Measurements from ENCODE around the gene NFYC. TPM values are rescaled to one million over a fixed set of nuclear protein-coding genes. Genes with fewer than 3 reads are reported as not detected.

NFYC gene
- total RNA-seq, 1 donor from 2014 or later, result 62.2 TPM

DNA sequence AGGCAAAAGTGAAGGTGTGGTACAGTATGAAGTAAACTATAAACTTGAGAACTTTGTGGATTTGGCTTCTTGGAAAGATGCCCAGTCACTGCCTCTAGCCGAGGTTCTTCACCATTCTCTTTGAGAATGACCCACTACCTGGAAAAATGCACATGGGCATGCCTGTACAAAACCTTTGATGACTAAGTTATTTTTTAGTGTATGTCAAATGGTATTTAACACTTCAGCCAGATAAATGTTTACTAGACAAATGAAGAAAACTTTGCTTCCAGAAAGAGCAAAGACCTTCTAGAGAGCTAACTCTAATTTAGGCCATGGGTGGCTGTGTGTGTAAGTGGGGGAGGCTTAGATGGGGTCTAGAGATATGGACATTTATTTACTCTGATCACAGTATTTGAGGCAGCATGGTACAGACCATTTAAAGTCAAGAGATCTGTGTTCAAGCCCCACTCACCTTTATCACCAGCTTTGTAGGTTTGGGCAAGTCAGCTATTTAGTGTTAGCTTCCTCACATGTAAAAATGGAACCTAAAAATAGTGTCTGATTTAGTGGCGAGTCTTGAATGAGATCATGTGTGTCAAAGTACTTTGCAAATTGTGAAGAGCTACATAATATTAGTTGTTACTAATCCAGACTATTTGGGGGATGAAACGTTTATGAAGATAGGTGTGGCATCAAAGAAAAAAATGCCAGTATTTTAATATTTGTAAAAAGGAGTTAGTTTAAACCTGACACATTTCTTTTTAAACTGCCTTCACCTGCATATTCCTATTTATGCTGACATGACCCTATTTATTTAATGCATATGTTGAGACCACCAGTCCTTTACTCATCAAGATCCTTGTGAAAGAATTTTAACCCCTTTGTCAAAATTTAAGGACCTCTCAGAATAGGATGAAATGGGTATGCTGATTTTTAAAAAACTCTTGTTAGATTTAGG is 20.2 kb downstream of the NFYC start:
- no peaks in the 10 kb centered on the region for H3K9me3 ChIP-seq (replicated peaks)
- H3K4me3 ChIP-seq, result peak overlapping the region; percentile 71
- H3K36me3 ChIP-seq, result peaks cover 10% of the 10 kb centered on the region
- no peak for DNase-seq
- no peaks in the 10 kb centered on the region for H3K27me3 ChIP-seq (ENCODE audit: low read depth)
- TF ChIP-seq CTCF (IDR thresholded peaks at IDR 0.05; ENCODE audit: borderline replicate concordance), result no peak
- H3K27ac ChIP-seq (replicated peaks), result peak overlapping the region; percentile 93
- H3K4me1 ChIP-seq, result peaks cover 87% of the 10 kb centered on the region
- intact Hi-C loops (cut with micrococcal nuclease), result no loop called here

DNA sequence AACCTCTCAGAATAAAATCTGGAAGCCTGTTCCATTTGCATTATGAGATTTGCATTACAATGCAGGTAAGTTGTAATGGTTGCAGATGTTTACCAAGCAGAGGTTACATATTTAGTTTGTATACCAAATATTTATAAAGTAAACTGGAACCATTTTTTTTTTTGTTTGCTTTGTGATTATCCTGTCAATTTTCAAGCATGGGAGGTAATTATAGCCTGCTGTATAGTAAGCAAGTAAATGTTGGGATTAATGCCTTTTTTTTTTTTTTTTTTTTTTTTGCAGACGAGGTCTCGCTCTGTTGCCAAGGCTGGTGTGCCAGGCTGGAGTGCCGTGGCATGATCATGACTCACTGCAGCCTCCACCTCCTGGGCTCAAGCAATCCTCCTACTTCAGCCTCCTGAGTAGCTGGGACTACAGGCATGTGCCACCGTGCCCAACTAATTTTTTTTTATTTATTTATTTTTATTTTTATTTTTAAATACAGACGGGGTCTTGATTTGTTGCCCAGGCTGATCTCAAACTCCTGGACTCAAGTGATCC is 21.0 kb downstream of the NFYC start:
- TF ChIP-seq CTCF (IDR thresholded peaks at IDR 0.05; ENCODE audit: borderline replicate concordance), result no peak
- Histone ChIP-seq H3K4me3 (peak overlapping the region; percentile 71), H3K36me3 (peaks cover 10% of the 10 kb centered on the region), H3K9me3 (replicated peaks) (no peaks in the 10 kb centered on the region), H3K27me3 (ENCODE audit: low read depth) (no peaks in the 10 kb centered on the region), H3K27ac (replicated peaks) (peak overlapping the region; percentile 93), H3K4me1 (peaks cover 95% of the 10 kb centered on the region)
- DNase-seq, result no peak
- intact Hi-C loops (cut with micrococcal nuclease), result no loop called here

DNA sequence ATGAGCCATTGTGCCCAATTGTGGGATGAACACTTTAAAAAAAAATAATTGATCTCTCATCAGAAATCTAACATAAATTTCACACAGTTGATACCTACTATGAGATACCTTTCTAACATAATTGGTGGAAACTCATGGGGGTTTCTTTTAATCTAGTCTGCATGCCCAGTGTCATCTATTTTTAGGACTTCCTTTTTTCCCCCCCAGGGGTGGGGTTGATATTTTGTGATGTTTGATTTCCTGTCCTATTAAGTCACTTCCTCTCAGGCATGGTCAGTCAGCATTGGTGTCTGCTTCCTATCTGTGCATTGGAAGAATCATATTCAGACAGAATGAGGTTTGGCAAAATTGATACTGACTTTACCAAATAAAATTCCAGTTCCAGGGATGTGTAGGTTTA is 21.5 kb downstream of the NFYC start:
- intact Hi-C loops (cut with micrococcal nuclease), result no loop called here
- Histone ChIP-seq H3K9me3 (replicated peaks) (no peaks in the 10 kb centered on the region), H3K36me3 (peaks cover 10% of the 10 kb centered on the region), H3K27ac (replicated peaks) (peak overlapping the region; percentile 93), H3K4me1 (peaks cover 98% of the 10 kb centered on the region), H3K27me3 (ENCODE audit: low read depth) (no peaks in the 10 kb centered on the region), H3K4me3 (peak overlapping the region; percentile 71)
- no peak for TF ChIP-seq CTCF (IDR thresholded peaks at IDR 0.05; ENCODE audit: borderline replicate concordance)
- DNase-seq, result no peak

GRCh38 chr1:40715491-40716059 is 24.1 kb downstream of the NFYC start:
- H3K36me3 ChIP-seq, result peaks cover 10% of the 10 kb centered on the region

More at GRCh38 chr1:40715491-40716059, 24.1 kb downstream of the NFYC start:
- intact Hi-C loops (cut with micrococcal nuclease), result no loop called here
- H3K27ac ChIP-seq (replicated peaks), result no peak overlapping the region
- DNase-seq, result no peak
- peak overlapping the region; percentile 71 for H3K4me3 ChIP-seq
- no peaks in the 10 kb centered on the region for H3K9me3 ChIP-seq (replicated peaks)
- peaks cover 100% of the 10 kb centered on the region for H3K4me1 ChIP-seq
- no peak for TF ChIP-seq CTCF (IDR thresholded peaks at IDR 0.05; ENCODE audit: borderline replicate concordance)
- no peaks in the 10 kb centered on the region for H3K27me3 ChIP-seq (ENCODE audit: low read depth)

All from left ventricle myocardium inferior (tissue), 1 donor.